HL-60 (cell line): ENCODE data around the gene GRIK1.

ENCODE experiments used
- GABPA ChIP-seq: IDR thresholded peaks from 2 replicates; pipeline ENCODE4 v1.6.1; 2012; ENCODE audit warnings: low read depth
- TF ChIP-seq, protein P1 (sequence below): IDR thresholded peaks from 2 replicates; pipeline ENCODE4 v1.6.1; 2012; ENCODE audit warnings: low read depth; ENCODE audit not compliant: insufficient replicate concordance
- TF ChIP-seq, protein P2 (sequence below): IDR thresholded peaks from one replicate; pipeline ENCODE4 v1.5.1; 2011; ENCODE audit warnings: low read length, control low read depth, inconsistent platforms; ENCODE audit not compliant: insufficient read depth

DNA sequence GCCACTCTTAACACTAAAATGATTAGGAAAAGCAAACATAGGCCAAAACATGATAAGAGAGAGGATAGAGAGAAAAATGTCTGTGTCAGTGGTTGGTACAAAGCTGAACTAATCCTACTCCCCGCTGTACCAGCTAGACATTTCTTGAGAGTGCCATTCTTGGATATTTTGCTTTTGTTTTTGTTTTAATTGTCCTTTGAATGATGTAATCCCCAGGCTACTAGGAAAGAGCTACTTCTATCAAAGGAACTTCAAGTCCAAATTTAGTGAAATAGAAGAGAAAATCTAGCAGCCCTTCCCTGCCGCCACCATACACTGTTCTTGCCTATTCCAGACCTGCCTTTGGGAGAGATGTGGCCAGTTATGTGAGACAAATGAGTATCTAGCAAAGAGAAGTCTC, 269.6 kb downstream of the GRIK1 start:
- TF ChIP-seq, protein P1, sequence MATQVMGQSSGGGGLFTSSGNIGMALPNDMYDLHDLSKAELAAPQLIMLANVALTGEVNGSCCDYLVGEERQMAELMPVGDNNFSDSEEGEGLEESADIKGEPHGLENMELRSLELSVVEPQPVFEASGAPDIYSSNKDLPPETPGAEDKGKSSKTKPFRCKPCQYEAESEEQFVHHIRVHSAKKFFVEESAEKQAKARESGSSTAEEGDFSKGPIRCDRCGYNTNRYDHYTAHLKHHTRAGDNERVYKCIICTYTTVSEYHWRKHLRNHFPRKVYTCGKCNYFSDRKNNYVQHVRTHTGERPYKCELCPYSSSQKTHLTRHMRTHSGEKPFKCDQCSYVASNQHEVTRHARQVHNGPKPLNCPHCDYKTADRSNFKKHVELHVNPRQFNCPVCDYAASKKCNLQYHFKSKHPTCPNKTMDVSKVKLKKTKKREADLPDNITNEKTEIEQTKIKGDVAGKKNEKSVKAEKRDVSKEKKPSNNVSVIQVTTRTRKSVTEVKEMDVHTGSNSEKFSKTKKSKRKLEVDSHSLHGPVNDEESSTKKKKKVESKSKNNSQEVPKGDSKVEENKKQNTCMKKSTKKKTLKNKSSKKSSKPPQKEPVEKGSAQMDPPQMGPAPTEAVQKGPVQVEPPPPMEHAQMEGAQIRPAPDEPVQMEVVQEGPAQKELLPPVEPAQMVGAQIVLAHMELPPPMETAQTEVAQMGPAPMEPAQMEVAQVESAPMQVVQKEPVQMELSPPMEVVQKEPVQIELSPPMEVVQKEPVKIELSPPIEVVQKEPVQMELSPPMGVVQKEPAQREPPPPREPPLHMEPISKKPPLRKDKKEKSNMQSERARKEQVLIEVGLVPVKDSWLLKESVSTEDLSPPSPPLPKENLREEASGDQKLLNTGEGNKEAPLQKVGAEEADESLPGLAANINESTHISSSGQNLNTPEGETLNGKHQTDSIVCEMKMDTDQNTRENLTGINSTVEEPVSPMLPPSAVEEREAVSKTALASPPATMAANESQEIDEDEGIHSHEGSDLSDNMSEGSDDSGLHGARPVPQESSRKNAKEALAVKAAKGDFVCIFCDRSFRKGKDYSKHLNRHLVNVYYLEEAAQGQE, result no peak
- TF ChIP-seq, protein P2, sequence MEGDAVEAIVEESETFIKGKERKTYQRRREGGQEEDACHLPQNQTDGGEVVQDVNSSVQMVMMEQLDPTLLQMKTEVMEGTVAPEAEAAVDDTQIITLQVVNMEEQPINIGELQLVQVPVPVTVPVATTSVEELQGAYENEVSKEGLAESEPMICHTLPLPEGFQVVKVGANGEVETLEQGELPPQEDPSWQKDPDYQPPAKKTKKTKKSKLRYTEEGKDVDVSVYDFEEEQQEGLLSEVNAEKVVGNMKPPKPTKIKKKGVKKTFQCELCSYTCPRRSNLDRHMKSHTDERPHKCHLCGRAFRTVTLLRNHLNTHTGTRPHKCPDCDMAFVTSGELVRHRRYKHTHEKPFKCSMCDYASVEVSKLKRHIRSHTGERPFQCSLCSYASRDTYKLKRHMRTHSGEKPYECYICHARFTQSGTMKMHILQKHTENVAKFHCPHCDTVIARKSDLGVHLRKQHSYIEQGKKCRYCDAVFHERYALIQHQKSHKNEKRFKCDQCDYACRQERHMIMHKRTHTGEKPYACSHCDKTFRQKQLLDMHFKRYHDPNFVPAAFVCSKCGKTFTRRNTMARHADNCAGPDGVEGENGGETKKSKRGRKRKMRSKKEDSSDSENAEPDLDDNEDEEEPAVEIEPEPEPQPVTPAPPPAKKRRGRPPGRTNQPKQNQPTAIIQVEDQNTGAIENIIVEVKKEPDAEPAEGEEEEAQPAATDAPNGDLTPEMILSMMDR, result no peak
- TF ChIP-seq GABPA, result no peak
